SH-SY5Y (cell line): ENCODE measurements around the gene NAA16.

Experiments
- GATA2 ChIP-seq: IDR thresholded peaks from 2 replicates; pipeline ENCODE4 v1.6.1; 2011; ENCODE audit warnings: mild to moderate bottlenecking, low read depth, low read length
- GATA3 ChIP-seq: IDR thresholded peaks from 2 replicates; pipeline ENCODE4 v1.6.1; 2011; ENCODE audit warnings: low read depth, mild to moderate bottlenecking, low read length, moderate library complexity

- TF ChIP-seq GATA2, result no peak
- TF ChIP-seq GATA3, result no peak
These were observed 109.1 kb downstream of the NAA16 start for GRCh38 chr13:41420146-41420545.
